ENCODE results near the gene OSBPL10.

Gene OSBPL10

DNA sequence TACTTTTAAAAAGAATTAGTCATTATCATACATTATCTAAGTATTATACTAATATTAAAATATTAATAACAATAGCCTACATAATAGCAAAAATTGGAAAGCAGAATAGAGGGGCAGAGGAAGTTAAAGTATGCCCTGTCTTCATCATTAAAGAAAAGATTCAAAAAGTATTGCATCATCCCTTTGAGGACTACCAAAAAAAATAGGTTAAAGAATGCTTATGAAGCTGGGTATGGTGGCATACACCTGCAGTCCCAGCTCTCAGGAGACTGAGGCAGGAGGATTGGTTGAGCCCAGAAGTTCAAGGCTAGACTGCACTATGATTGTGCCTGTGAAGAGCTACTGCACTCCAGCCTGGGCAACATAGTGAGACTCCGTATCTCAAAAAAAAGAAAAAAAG lies 240.7 kb downstream of the OSBPL10 start:
- no peak for DNase-seq (ENCODE audit: low read depth)

GRCh38 chr3:31738412-31738811 lies 242.7 kb downstream of the OSBPL10 start:
- no peak for DNase-seq (ENCODE audit: low read depth)

- no peak for DNase-seq (ENCODE audit: low read depth)
These were observed 245.4 kb downstream of the OSBPL10 start for GRCh38 chr3:31735667-31736066.

GRCh38 chr3:31733234-31733667 lies 247.8 kb downstream of the OSBPL10 start:
- no peak for DNase-seq (ENCODE audit: low read depth)

GRCh38 chr3:31732548-31732947 lies 248.5 kb downstream of the OSBPL10 start:
- DNase-seq (ENCODE audit: low read depth), result no peak

GRCh38 chr3:31729573-31729972 lies 251.5 kb downstream of the OSBPL10 start:
- no peak for DNase-seq (ENCODE audit: low read depth)

DNA sequence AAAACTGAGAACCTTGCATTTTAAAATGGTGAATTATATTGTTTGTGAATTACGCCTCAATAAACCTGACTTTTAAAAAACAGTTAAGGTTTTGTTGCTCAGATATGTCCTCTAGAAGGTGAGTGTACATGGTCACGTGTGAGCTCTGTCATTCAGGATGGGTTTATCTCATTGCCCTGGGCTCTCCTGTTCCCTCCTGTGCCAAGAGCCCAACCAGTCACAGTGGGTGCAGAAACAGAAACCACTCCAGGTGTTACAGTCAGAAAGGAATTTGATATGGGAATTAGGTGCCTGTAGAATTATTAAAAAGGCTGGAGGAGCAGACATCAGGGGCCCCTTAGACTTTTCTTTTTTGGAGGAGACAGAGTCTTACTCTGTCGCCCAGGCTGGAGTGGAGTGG lies 252.0 kb downstream of the OSBPL10 start:
- no peak for DNase-seq (ENCODE audit: low read depth)

GRCh38 chr3:31728403-31728802 lies 252.7 kb downstream of the OSBPL10 start:
- no peak for DNase-seq (ENCODE audit: low read depth)

DNA sequence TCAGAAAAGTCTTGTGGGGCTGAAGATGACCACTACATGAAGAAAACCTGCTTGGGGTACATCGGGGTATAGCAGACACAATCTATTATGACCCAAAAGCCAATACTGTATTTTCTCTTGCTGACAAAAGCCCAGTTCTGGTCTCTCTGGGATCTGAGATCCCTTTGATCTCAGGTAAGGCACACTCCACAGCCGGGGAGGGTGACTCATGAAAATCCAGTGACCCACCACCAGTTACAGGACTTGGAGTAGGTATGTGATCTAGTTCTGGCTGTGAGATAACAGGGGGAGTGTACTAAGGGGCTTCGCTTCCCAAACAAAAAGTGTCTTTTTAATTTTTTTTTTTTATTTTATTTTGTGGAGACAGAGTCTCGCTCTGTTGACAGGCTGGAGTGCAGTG lies 255.1 kb downstream of the OSBPL10 start:
- DNase-seq (ENCODE audit: low read depth), result no peak

DNA sequence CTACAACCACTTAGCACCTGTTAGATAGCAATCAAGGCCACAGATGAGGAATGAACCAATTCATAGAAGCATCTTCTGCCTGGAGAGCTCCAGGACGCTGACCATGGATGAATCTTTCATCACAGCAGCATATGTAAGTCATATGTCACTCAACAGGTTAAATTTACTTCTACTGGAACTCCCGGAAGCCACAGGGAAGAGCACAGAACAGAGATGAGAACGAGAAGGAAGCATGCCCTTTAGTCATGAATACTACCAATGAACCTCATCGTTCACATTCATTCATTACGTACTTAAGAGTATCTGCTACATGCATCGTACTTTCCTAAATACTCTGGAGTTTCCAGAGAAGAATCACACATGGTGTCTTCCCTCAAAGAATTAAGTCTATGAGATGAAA lies 255.5 kb downstream of the OSBPL10 start:
- no peak for DNase-seq (ENCODE audit: low read depth)

- DNase-seq (ENCODE audit: low read depth), result no peak
These were observed 256.4 kb downstream of the OSBPL10 start for GRCh38 chr3:31724651-31725050.

GRCh38 chr3:31724116-31724515 lies 256.9 kb downstream of the OSBPL10 start:
- DNase-seq (ENCODE audit: low read depth), result no peak

DNA sequence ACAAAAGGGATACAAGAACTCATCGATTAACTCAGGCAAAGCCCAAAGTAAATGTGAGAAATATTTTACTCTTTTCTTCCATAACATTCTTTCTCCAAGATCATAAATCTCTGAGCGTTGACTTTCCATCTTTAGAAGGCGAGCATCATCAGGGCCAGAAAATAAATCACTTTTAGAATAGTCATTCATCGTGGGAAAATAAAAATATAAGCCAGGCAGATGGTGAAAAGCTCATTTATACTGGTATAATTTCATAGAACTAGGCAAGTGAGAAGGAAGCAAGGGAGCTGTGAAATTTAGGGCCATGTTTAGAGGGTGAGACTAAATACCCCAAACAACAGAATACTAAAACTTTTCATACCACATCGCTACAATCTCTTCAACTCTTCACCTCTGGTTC lies 257.4 kb downstream of the OSBPL10 start:
- DNase-seq (ENCODE audit: low read depth), result no peak

DNA sequence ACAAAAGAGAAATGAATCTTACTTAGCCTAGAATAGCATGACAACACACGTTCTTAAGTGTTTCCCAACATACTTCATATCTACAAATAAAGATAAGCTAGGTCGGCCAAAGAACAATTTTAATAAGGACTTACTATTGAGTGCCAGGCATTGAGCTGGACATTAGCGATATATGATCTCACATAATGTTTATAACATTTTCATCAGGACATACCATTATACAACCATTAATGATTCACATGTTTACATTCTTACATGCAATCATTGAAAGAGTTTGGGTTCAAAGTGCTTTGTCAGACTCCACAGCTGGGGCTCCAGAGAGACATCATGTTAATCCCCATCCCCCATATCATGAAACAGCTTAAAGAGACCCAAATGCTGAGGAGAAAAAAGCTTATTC lies 259.4 kb downstream of the OSBPL10 start:
- no peak for DNase-seq (ENCODE audit: low read depth)

- no peak for DNase-seq (ENCODE audit: low read depth)
These were observed 266.4 kb downstream of the OSBPL10 start for GRCh38 chr3:31714495-31715280.

DNA sequence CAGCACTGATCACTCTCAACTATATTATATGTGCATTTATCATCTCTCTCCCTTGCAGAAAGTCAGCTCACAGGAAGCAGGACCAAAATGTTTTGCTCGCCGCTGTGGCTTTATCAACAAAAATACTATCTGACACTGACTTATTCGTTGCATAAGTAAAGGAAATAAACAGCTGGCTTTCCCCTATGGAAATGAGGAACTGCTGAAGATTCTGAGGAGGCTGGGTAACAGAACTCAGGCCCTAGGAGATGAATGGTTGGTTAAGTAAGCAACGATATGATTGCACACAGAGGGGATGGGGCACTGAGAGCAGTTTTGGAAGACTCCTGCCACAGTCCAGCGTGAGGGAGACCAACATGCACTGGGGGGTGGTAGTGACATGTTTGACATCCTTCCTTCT lies 267.2 kb downstream of the OSBPL10 start:
- DNase-seq (ENCODE audit: low read depth), result no peak

DNA sequence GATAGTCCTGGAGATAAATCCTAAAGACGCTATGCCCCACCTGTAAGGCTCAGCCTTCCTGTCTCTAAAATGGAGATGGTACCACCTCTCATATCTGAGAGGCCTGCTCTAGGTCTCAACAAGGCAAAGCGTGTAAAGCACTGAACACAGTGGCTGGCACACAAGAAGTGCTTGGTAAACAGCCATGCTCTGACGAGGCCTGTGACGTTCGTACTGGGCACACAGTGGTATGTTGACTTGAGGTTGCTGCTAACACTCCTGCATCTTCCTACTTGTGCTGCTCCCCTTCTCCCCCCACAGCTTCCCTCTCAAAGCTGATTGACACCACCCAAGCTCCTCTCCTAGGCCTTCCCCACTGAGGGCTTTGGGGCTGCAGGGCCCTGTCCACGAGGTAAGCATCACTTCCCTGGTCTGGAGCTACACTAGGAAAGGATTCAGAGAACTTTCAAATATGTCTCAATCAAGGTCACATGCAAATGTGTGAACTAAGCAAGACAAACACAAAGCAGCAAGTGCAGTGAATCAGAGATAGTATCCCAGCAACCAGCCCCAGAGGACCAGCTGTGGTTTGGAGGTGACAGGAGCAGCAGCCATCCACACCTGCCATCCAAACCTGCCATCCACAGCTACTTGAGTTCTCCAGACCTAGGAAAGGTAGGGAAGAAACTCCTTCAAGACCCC lies 270.8 kb downstream of the OSBPL10 start:
- DNase-seq (ENCODE audit: low read depth), result no peak

DNA sequence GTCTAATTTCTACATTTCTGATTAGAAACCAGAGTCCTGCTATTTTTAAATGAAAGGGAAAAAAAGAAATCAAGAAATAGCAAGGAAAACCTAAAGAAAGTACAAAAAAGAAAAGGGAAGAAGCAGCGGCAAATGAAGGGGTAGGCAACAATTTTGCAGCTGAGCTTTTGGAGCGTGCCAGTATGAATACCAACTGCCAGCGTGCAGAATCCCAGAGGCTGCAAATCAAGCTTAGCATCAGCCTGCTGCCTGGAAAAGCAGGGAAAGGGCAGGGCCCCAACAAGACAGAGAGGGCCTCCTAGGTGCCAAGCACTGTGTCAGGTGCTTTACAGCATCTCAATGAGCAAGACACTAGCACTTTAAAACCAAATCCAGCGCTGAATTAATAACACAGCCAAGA lies 271.5 kb downstream of the OSBPL10 start:
- DNase-seq (ENCODE audit: low read depth), result no peak

GRCh38 chr3:31709005-31709404 lies 272.1 kb downstream of the OSBPL10 start:
- no peak for DNase-seq (ENCODE audit: low read depth)

- no peak for DNase-seq (ENCODE audit: low read depth)
These were observed 273.8 kb downstream of the OSBPL10 start for GRCh38 chr3:31707286-31707685.

DNA sequence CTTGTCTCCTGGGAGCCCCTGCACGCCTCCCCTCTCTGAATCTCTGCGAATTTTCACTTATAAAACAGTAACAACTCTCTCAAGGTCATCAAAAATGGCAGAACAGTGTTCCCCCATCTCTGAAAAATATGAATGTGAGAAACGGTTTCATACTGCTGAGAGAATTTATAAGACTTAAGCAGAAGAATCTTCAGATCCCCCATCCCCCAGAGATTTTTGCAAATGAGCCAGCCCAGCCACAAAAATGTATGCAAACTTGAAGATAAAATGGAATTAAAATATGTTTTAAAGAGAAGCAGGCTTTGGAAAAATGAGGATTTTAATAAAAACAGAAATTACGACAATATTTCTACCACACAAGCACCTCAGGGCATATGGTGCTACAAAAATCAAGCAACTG lies 275.3 kb downstream of the OSBPL10 start:
- no peak for DNase-seq (ENCODE audit: low read depth)

DNA sequence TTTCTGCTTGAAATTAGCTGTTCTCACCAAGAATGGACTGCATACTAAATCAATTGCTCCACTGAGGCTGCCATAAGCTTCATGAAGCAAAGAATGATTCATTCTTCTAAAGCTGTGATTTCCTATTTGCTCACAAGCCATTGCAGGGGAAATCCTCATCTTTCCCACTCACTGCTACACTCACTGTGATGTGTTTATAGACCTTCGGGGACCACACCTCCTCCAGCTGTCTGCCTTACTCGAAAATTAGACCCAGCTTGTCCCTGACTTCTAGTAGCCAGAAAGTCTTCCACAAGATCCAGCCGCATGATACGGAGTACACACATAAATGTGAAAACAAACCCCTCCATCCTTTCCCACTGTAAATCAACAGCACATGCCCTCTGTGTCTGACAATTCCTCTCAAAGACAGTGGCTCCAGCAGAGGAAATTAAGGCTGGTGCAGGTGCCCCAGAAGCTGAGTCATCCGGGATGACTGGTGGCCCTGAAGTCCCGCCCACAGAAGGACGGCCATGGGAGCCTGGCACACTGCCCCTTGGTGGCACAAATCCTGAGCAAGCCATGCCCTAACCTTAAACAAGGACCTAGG lies 276.4 kb downstream of the OSBPL10 start:
- DNase-seq (ENCODE audit: low read depth), result no peak

- no peak for DNase-seq (ENCODE audit: low read depth)
These were observed 276.9 kb downstream of the OSBPL10 start for GRCh38 chr3:31704156-31704555.
